GM12872 (cell line): ENCODE measurements around the gene MPPED1.

Experiments used
- TF ChIP-seq, protein P1 (sequence below): IDR thresholded peaks from 3 replicates; pipeline ENCODE4 v1.5.1; 2011; ENCODE audit warnings: low read depth, mild to moderate bottlenecking, low read length, moderate library complexity; ENCODE audit not compliant: insufficient read depth

The MPPED1 gene

DNA sequence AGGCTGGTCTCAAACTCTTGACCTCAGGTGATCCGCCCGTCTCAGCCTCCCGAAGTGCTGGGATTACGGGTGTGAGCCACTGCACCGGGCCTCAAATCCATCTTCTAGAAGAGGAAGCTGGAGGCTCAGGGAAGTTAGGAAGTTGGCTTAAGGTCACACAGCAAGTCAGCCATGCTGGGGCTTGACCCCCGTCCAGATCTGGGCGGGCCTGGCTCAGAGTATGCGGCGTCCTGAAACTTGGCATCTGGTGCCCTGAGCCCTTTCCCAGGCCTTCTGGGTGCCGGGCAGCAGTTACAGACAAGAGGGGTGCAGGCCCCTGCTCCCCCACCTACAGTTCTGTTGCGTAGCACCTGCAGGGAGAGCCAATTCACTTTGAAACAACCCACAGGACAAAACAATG, 11.2 kb downstream of the MPPED1 start:
- TF ChIP-seq, protein P1, sequence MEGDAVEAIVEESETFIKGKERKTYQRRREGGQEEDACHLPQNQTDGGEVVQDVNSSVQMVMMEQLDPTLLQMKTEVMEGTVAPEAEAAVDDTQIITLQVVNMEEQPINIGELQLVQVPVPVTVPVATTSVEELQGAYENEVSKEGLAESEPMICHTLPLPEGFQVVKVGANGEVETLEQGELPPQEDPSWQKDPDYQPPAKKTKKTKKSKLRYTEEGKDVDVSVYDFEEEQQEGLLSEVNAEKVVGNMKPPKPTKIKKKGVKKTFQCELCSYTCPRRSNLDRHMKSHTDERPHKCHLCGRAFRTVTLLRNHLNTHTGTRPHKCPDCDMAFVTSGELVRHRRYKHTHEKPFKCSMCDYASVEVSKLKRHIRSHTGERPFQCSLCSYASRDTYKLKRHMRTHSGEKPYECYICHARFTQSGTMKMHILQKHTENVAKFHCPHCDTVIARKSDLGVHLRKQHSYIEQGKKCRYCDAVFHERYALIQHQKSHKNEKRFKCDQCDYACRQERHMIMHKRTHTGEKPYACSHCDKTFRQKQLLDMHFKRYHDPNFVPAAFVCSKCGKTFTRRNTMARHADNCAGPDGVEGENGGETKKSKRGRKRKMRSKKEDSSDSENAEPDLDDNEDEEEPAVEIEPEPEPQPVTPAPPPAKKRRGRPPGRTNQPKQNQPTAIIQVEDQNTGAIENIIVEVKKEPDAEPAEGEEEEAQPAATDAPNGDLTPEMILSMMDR: no peak

DNA sequence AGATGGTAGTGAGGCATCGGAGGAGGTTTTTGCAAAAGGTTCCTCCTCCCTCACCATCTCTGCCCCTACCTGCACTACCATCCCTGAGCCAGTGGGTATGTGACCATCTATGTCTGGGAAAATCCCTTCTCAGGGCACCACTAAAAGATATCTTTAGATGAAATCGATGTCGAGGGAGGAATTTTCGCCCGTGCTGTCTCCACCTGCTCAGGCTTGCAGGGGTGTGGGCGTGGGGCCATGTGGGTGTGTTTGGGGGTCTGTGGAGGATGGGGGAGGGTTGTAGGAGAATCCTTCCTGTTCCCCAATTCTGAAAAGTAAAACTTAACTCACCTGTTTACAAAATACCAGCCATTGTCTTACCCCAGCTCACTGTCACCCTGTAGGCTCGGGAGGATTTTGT, 12.4 kb downstream of the MPPED1 start:
- TF ChIP-seq, protein P1: no peak

DNA sequence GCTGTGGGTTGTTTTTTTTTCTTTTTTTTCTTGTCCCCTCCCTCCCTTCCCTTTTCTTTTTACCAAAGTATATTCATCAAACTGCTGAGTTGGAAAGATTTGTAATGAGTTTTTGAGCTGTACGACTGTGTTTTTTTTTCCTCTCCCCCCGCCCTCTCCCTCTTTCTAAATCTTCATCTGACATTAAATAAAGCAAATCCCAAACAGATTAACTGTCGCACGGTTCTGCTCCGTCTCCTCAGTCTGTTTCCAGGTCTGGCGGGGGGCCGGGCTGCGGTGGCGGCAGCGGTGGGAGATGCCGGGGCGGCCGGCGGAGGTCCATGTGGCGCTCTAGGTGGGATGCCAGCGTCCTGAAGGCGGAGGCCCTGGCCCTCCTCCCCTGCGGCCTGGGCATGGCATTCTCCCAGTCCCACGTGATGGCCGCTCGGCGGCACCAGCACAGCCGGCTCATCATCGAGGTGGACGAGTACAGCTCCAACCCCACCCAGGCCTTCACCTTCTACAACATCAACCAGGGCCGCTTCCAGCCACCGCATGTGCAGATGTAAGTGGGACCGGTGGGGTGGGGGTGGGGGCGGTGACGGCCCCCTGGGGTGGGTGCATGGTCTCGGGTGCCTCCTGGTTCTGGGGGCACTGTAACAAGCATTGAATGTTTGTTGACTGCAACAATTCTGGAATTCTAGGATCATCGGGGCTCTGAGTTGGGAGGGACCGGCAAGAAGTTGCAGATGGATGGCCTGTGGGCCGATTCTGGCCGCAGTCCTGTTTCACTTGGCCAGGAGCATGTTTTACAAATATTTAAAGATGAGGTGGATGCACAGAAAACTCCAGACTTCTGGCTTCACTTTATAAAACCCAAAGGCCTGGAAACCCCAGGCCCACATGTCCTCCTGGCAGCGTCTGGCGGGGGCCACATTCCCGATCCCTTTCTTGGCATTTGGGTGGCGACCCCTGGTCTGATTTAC, 13.1 kb downstream of the MPPED1 start:
- TF ChIP-seq, protein P1: no peak

DNA sequence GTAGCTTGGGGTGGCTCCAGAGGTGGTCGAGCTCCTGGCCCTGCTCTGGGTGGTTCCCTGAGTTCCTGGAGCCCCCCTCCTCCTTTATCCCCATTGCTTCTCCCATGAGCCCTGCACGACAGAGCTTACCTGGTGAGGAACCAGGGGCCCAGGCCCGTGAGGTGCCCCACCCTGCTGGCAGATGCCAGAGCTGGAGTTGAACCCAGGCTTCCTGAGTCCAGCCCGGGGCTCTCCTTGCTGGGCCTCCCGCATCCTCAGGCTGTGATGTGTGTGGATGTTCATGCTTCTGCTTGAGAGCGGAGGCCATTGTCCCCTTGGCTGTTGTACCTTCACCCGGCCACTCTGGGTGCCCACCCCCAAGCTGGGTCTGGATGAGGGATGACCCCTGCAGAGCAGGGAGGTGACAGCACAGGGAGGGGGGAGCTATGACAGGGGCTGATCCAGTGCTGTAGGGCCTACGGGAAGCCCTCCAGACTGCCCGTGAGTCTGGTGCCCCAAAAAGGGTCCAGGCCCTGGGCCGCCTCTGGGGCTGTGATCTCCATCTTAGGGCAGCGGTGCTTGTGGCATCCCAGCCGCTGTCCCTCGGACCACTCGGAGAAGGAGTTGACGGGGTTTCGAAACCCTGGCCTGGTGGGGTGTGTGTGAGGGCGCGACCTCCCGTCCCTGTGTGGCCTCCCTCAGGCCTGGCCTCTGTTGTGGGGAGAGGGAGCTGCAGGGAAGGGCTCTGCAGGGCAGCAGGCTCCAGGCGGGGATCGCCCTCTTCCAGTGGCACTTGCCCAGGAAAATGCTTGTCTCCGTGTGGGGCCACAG, 14.4 kb downstream of the MPPED1 start:
- TF ChIP-seq, protein P1: no peak

DNA sequence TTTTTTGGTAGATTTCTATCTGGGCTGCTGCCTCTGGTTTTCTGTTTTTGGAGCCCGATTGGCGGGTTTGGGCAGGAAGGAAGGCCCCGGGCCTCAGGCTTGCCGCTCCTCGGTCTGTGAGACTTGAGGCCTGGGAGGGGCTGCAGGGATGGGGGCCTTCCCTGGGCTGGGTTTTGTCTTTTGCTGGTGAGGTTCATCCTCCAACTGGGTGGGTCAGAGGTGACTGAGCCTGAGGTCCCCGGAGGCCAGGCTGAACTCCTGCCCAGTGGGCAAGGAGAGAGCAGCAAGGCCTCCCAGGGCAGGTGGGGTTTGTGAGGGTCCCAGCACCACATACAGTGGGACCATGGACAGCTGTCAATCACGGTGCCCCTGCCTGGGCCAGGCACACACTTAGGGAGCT, 15.0 kb downstream of the MPPED1 start:
- TF ChIP-seq, protein P1: no peak

DNA sequence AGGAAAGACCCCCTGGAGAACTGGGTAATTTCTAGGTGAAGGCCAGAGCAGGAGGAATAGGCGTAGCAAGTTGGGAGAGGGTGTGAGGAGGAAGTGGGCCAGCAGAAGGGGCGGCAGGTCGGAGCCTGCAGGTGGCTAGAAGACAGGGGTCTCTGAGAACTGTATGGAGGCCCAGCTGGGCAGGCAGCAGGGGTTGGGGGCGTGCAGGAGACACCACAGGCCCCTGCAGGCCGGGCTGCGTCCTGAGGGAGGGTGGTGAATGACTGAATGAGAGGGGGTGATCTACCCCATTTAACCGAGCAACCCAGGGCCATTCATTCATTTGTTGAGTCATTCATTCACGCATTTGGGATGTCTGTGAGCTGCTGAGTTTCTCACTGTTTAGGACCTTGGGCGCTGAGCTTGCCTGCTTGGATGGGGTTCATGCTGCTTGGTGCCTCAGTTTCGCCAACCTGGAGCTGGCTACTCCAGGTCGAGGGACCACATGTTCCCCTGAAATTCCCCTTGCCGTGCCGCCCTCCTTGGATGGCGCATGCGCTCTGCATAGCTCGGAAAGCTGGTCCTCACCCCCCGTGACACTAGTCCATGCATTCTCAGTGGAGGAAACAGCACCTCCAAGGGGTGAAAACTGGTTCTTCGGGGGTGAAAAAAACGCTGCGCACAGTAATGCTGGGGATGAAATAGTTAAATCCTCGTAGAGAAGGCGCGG, 15.6 kb downstream of the MPPED1 start:
- TF ChIP-seq, protein P1: peak; percentile 8; the same call in 1 of the 3 replicates
